ENCODE results near the gene RTTN.

- no peak for TF ChIP-seq CTCF (conservative IDR thresholded peaks at IDR 0.05; ENCODE audit: low read depth, low read length)
- TF ChIP-seq RAD21 (IDR thresholded peaks at IDR 0.05; ENCODE audit: low read length), result no peak
- TF ChIP-seq SMC3 (IDR thresholded peaks at IDR 0.05; ENCODE audit: low read depth, low read length), result no peak
- TF ChIP-seq USF2 (IDR thresholded peaks at IDR 0.05; ENCODE audit: low read depth, low read length), result no peak
- no peak for TF ChIP-seq CEBPB (IDR thresholded peaks at IDR 0.05; ENCODE audit: low read depth, low read length)
- no peak for TF ChIP-seq MXI1 (IDR thresholded peaks at IDR 0.05; ENCODE audit: borderline replicate concordance, low read depth, low read length)
- no peak for TF ChIP-seq MAZ (IDR thresholded peaks at IDR 0.05; ENCODE audit: borderline replicate concordance, low read depth, low read length)
- TF ChIP-seq ELK1 (IDR thresholded peaks at IDR 0.05; ENCODE audit: borderline replicate concordance, low read depth, low read length), result no peak
Measured at GRCh38 chr18:70227438-70227837, 22.0 kb upstream of the RTTN start.
